HepG2 (cell line): ENCODE measurements around the gene KRTAP1-5. TPM values are rescaled to one million over a fixed set of nuclear protein-coding genes. Genes with fewer than 3 reads are reported as not detected.

Experiments used
- CHD2 ChIP-seq: IDR thresholded peaks from 2 replicates; pipeline ENCODE4 v1.6.1; 2011; ENCODE audit warnings: low read depth, low read length, improper control_type of control experiment
- ERF ChIP-seq: IDR thresholded peaks from 2 replicates; pipeline ENCODE4 v1.6.1; 2018; ENCODE audit warnings: missing biosample characterization, missing genetic modification reagents
- FOXM1 ChIP-seq: sonication (generic); formaldehyde crosslinking; IDR thresholded peaks from 2 replicates; pipeline ENCODE4 v1.5.0; 2020; ENCODE audit warnings: missing genetic modification reagents
- KLF9 ChIP-seq: IDR thresholded peaks from 2 replicates; pipeline ENCODE4 v1.6.1; 2016; ENCODE audit warnings: low read depth
- LBX2 ChIP-seq: sonication (generic); formaldehyde crosslinking; IDR thresholded peaks from 2 replicates; pipeline ENCODE4 v1.5.0; 2020; ENCODE audit warnings: missing genetic modification reagents, mild to moderate bottlenecking, borderline replicate concordance
- PBX2 ChIP-seq: IDR thresholded peaks from 2 replicates; pipeline ENCODE4 v1.6.1; 2016; ENCODE audit warnings: control low read depth
- ZFYVE20 ChIP-seq: sonication (generic); formaldehyde crosslinking; IDR thresholded peaks from 2 replicates; pipeline ENCODE4 v1.8.0; 2023; ENCODE audit warnings: low read depth, mild to moderate bottlenecking, moderate library complexity, missing genetic modification reagents, borderline replicate concordance
- ZKSCAN8 ChIP-seq: IDR thresholded peaks from 2 replicates; pipeline ENCODE4 v1.6.1; 2016; ENCODE audit warnings: borderline replicate concordance, missing genetic modification reagents, missing compliant biosample characterization
- ZNF589 ChIP-seq: sonication (generic); formaldehyde crosslinking; conservative IDR thresholded peaks from 2 replicates; pipeline ENCODE4 v1.8.0; 2022; ENCODE audit warnings: mild to moderate bottlenecking, moderate library complexity, missing genetic modification reagents
- ZNF713 ChIP-seq: sonication (generic); formaldehyde crosslinking; IDR thresholded peaks from 2 replicates; pipeline ENCODE4 v1.4.0; 2020; ENCODE audit warnings: mild to moderate bottlenecking, missing genetic modification reagents
- ZNF740 ChIP-seq: sonication (generic); formaldehyde crosslinking; IDR thresholded peaks from 2 replicates; pipeline ENCODE4 v1.4.0; 2020; ENCODE audit warnings: missing genetic modification reagents
- ZNF768 ChIP-seq: sonication (generic); formaldehyde crosslinking; IDR thresholded peaks from 2 replicates; pipeline ENCODE4 v1.4.0; 2020; ENCODE audit warnings: missing genetic modification reagents
- ZNF773 ChIP-seq: sonication (generic); formaldehyde crosslinking; IDR thresholded peaks from 2 replicates; pipeline ENCODE4 v1.4.0; 2020; ENCODE audit warnings: missing genetic modification reagents, borderline replicate concordance
- ZSCAN25 ChIP-seq: sonication (generic); formaldehyde crosslinking; IDR thresholded peaks from 2 replicates; pipeline ENCODE4 v1.8.0; 2022; ENCODE audit warnings: mild to moderate bottlenecking, missing genetic modification reagents
- polyA plus RNA-seq, 8 experiments: library from polyadenylated mRNA; depleted of rRNA in 3 of 8; stranded (reverse) in 7 of 8; unstranded in 1 of 8; fragments of >200 nt; fragmentation: Illumina TruSeq in 4 of 8; extraction: Trizol in 4 of 8; gene quantifications; 2 replicates each; pipeline versions ENCODE4 v1.2.1 to v1.2.3, GENCODE V29; 2011 to 2016; ENCODE audit warnings: low read depth in 4 of 8, missing spikeins in 1 of 8, mixed read lengths in 1 of 8; ENCODE audit not compliant: insufficient read depth in 1 of 8
- total RNA-seq, 5 experiments: library from RNA; depleted of rRNA; stranded (reverse); fragments of >200 nt; fragmentation: Illumina TruSeq; extraction: Trizol; gene quantifications; 2 replicates each; pipeline ENCODE4 v1.2.3, GENCODE V29; 2016; ENCODE audit warnings: low read depth in 1 of 5
- TF ChIP-seq, protein P1 (sequence below): sonication (generic); formaldehyde crosslinking; IDR thresholded peaks from 2 replicates; pipeline ENCODE4; 2020; ENCODE audit warnings: missing genetic modification reagents, mild to moderate bottlenecking, borderline replicate concordance
- TF ChIP-seq, protein P2 (sequence below), 2 experiments: fragments of 450-650 bp in 1 of 2; sonication (generic) in 1 of 2; formaldehyde crosslinking in 1 of 2; IDR thresholded peaks; 2 replicates each; pipeline versions ENCODE4 v1.6.1 to v1.8.0; 2016 to 2022; ENCODE audit warnings: antibody characterized with exemption in 1 of 2, mild to moderate bottlenecking in 1 of 2, missing genetic modification reagents in 1 of 2

KRTAP1-5 gene
- total and polyA plus RNA-seq, 2 of the 13 experiments (the other 11 are each of a cell fraction or from before 2014, with no cell fraction given) = 0.09 TPM; not detected in 1

DNA sequence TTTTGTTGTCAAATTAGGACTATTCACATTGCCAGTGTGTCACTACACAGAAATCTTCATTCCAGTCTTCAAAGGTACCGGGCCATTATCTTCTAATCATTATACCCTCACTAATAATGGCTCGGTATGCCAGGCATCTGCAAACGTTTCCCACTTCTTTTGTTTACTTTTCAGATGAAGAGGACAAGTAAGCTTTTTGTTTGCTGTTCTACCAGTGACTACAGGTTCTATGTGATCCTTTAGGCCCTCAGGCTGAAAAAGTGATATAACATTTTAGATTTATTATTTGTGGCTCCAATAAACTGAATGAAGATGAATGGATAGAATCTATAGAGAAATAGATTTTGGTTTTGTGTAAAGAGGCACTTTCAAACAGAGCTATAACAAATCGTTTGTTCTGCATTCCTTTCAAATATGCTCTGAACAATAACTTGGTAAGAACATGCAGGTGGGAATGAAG is 17.7 kb downstream of the KRTAP1-5 start (continued):
- TF ChIP-seq, protein P1, sequence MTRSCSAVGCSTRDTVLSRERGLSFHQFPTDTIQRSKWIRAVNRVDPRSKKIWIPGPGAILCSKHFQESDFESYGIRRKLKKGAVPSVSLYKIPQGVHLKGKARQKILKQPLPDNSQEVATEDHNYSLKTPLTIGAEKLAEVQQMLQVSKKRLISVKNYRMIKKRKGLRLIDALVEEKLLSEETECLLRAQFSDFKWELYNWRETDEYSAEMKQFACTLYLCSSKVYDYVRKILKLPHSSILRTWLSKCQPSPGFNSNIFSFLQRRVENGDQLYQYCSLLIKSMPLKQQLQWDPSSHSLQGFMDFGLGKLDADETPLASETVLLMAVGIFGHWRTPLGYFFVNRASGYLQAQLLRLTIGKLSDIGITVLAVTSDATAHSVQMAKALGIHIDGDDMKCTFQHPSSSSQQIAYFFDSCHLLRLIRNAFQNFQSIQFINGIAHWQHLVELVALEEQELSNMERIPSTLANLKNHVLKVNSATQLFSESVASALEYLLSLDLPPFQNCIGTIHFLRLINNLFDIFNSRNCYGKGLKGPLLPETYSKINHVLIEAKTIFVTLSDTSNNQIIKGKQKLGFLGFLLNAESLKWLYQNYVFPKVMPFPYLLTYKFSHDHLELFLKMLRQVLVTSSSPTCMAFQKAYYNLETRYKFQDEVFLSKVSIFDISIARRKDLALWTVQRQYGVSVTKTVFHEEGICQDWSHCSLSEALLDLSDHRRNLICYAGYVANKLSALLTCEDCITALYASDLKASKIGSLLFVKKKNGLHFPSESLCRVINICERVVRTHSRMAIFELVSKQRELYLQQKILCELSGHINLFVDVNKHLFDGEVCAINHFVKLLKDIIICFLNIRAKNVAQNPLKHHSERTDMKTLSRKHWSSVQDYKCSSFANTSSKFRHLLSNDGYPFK (CRISPR knock-in tag) = no peak
- TF ChIP-seq ZNF713 = no peak
- TF ChIP-seq ZNF768 (CRISPR knock-in tag) = no peak
- TF ChIP-seq ZSCAN25 (CRISPR knock-in tag) = no peak
- TF ChIP-seq, protein P2, sequence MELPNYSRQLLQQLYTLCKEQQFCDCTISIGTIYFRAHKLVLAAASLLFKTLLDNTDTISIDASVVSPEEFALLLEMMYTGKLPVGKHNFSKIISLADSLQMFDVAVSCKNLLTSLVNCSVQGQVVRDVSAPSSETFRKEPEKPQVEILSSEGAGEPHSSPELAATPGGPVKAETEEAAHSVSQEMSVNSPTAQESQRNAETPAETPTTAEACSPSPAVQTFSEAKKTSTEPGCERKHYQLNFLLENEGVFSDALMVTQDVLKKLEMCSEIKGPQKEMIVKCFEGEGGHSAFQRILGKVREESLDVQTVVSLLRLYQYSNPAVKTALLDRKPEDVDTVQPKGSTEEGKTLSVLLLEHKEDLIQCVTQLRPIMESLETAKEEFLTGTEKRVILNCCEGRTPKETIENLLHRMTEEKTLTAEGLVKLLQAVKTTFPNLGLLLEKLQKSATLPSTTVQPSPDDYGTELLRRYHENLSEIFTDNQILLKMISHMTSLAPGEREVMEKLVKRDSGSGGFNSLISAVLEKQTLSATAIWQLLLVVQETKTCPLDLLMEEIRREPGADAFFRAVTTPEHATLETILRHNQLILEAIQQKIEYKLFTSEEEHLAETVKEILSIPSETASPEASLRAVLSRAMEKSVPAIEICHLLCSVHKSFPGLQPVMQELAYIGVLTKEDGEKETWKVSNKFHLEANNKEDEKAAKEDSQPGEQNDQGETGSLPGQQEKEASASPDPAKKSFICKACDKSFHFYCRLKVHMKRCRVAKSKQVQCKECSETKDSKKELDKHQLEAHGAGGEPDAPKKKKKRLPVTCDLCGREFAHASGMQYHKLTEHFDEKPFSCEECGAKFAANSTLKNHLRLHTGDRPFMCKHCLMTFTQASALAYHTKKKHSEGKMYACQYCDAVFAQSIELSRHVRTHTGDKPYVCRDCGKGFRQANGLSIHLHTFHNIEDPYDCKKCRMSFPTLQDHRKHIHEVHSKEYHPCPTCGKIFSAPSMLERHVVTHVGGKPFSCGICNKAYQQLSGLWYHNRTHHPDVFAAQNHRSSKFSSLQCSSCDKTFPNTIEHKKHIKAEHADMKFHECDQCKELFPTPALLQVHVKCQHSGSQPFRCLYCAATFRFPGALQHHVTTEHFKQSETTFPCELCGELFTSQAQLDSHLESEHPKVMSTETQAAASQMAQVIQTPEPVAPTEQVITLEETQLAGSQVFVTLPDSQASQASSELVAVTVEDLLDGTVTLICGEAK (IDR thresholded peaks at IDR 0.05) = no peak
- TF ChIP-seq, protein P2 (CRISPR knock-in tag; IDR thresholded peaks at IDR 0.05) = no peak
- no peak for TF ChIP-seq FOXM1 (CRISPR knock-in tag)
- no peak for TF ChIP-seq ZFYVE20 (CRISPR knock-in tag)
- TF ChIP-seq ZNF589 (CRISPR knock-in tag) = no peak
- 0 out of 2 replicates have a peak, but pooled peaks have one; percentile 67 for TF ChIP-seq ZKSCAN8 (CRISPR knock-in tag)
- no peak for TF ChIP-seq LBX2
- TF ChIP-seq ZNF773 = no peak
- TF ChIP-seq ZNF740 = no peak
- TF ChIP-seq PBX2 (CRISPR knock-in tag) = no peak
- TF ChIP-seq KLF9 (CRISPR knock-in tag) = no peak
- TF ChIP-seq ERF (CRISPR knock-in tag) = peak; percentile 69
- no peak for TF ChIP-seq CHD2
